Activated CD4-positive, alpha-beta memory T cell treated with anti-CD3 and anti-CD28 coated beads for 36 hours (primary cell): Measurements from ENCODE around the gene VAV2. TPM values are rescaled to one million over a fixed set of nuclear protein-coding genes. Genes with fewer than 3 reads are reported as not detected.

ENCODE experiments used
- CTCF ChIA-PET: fragments of 350-600 bp; sonication (Branson Sonifier 250); formaldehyde crosslinking; loops from one replicate; lab custom pipeline; 2021; ENCODE audit warnings: antibody characterized with exemption, inconsistent platforms; lab: Charles Lee
- POLR2A ChIA-PET: fragments of 350-600 bp; sonication (Branson Sonifier 250); formaldehyde crosslinking; loops from one replicate; lab custom pipeline; 2021; ENCODE audit warnings: antibody characterized with exemption; lab: Charles Lee
- DNase-seq: peaks from one replicate; pipeline ENCODE4 v3.0.0-alpha.2; 2020
- H3K27ac Mint-ChIP-seq: one replicate; pipeline ENCODE4 v1.8.0; 2021; ENCODE audit warnings: mixed read lengths
- H3K27me3 Mint-ChIP-seq: one replicate; pipeline ENCODE4 v1.8.0; 2021; ENCODE audit warnings: mixed read lengths
- H3K36me3 Mint-ChIP-seq: one replicate; pipeline ENCODE4 v1.8.0; 2021; ENCODE audit warnings: mixed read lengths
- H3K4me1 Mint-ChIP-seq: one replicate; pipeline ENCODE4 v1.8.0; 2021; ENCODE audit warnings: low read depth, mixed read lengths
- H3K4me3 Mint-ChIP-seq: one replicate; pipeline ENCODE4 v1.8.0; 2021; ENCODE audit warnings: mild to moderate bottlenecking, mixed read lengths
- H3K9me3 Mint-ChIP-seq: one replicate; pipeline ENCODE4 v1.8.0; 2021; ENCODE audit warnings: mixed read lengths
- intact Hi-C: fragments of 100-400 bp; cut with micrococcal nuclease; formaldehyde crosslinking; loops from one replicate; pipeline ENCODE4 v1.15.1; 2023
- total RNA-seq, 2 experiments: library from RNA; stranded (reverse); gene quantifications; one replicate each; pipeline ENCODE4 v1.2.3, GENCODE V29; 2021

VAV2 gene
- total RNA-seq, 2 experiments from 2014 or later: 4.5 to 5.3 TPM

- ChIA-PET CTCF (no interaction called here), POLR2A (no interaction called here)
- no peaks in the 10 kb centered on the region for H3K4me1 Mint-ChIP-seq
- no peaks in the 10 kb centered on the region for H3K27me3 Mint-ChIP-seq
- no peak for DNase-seq
- H3K27ac Mint-ChIP-seq: no peak overlapping the region
- intact Hi-C loops: no loop called here
- H3K9me3 Mint-ChIP-seq: no peaks in the 10 kb centered on the region
- H3K4me3 Mint-ChIP-seq: no peak overlapping the region
- H3K36me3 Mint-ChIP-seq: no peaks in the 10 kb centered on the region
Measured at GRCh38 chr9:133807818-133808217, 184.3 kb downstream of the VAV2 start.

DNA sequence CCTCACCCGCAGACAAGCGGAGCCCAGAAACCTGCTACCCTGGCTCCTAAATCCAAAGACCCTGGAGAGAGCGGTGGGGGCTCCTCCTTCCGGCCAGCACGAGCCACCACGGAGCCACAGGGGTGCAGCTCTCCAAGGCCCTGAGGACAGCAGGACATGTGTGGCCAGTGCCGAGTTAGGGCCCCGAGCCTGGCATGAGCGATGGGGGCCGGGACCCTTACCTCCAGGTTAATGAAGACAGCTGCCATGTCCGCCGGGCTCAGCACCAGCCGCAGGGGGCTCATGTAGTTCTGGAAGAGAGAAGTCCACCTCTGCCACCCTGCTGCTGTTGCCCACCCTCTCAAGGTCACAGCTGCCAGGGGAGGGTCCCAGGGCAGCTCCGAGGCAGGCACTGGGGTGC is 185.1 kb downstream of the VAV2 start:
- H3K4me3 Mint-ChIP-seq: no peak overlapping the region
- ChIA-PET CTCF (no interaction called here), POLR2A (no interaction called here)
- no peak for DNase-seq
- no peaks in the 10 kb centered on the region for H3K4me1 Mint-ChIP-seq
- H3K27ac Mint-ChIP-seq: no peak overlapping the region
- intact Hi-C loops: no loop called here
- no peaks in the 10 kb centered on the region for H3K36me3 Mint-ChIP-seq
- H3K27me3 Mint-ChIP-seq: no peaks in the 10 kb centered on the region
- no peaks in the 10 kb centered on the region for H3K9me3 Mint-ChIP-seq

- intact Hi-C loops: no loop called here
- no peaks in the 10 kb centered on the region for H3K9me3 Mint-ChIP-seq
- ChIA-PET CTCF (no interaction called here), POLR2A (no interaction called here)
- H3K4me1 Mint-ChIP-seq: no peaks in the 10 kb centered on the region
- no peaks in the 10 kb centered on the region for H3K36me3 Mint-ChIP-seq
- no peak overlapping the region for H3K27ac Mint-ChIP-seq
- no peak overlapping the region for H3K4me3 Mint-ChIP-seq
- H3K27me3 Mint-ChIP-seq: no peaks in the 10 kb centered on the region
- no peak for DNase-seq
Measured at GRCh38 chr9:133806623-133807010, 185.5 kb downstream of the VAV2 start.

DNA sequence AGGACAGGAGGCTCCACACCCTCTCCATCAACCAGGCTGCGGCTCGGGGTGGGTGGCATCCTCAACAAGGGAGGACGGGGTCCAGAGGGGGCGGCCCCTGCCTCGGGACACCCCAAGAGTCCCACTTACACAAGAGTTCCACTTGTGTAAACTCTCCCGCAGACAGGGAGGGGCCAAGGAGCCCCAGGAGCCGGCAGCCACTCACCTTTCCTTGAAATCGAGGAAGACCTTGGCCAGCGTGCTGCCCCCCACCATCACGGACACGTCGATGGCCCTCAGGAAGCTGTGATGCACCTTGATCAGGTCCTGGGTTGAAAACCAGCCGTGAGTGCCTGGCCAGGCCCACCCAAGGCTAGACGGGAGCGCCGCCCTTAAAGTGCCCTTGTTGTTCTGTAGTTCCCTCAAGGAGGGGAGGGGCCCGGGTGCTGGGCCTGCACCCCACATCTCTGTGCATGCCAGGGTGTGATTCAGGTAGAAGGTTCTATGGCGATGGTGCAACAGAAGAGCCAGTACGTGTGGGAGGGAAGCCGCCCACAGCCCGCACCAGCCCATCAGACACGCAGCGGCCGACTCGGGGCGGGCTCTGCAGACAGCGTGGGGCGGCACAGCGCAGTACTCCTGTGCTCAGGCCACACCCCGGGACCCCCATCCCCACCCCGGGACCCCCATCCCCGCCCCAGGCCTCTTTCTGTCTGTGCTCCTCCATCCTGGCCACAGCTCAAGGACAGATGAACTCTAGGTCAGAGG is 186.1 kb downstream of the VAV2 start:
- intact Hi-C loops: no loop called here
- Mint-ChIP-seq H3K9me3 (no peaks in the 10 kb centered on the region), H3K27me3 (no peaks in the 10 kb centered on the region), H3K27ac (no peak overlapping the region), H3K36me3 (no peaks in the 10 kb centered on the region), H3K4me1 (no peaks in the 10 kb centered on the region), H3K4me3 (no peak overlapping the region)
- ChIA-PET CTCF (no interaction called here), POLR2A (no interaction called here)
- DNase-seq: no peak

- ChIA-PET CTCF (interaction anchor here (1.3 kb wide), 1 partner anchor 190 kb away, joined by 4 read pairs; no protein-coding TSS in a partner anchor), POLR2A (no interaction called here)
- no peaks in the 10 kb centered on the region for H3K36me3 Mint-ChIP-seq
- no peak overlapping the region for H3K27ac Mint-ChIP-seq
- no peaks in the 10 kb centered on the region for H3K27me3 Mint-ChIP-seq
- intact Hi-C loops: no loop called here
- H3K4me3 Mint-ChIP-seq: no peak overlapping the region
- no peaks in the 10 kb centered on the region for H3K4me1 Mint-ChIP-seq
- H3K9me3 Mint-ChIP-seq: no peaks in the 10 kb centered on the region
- DNase-seq: no peak
Measured at GRCh38 chr9:133804199-133804598, 187.9 kb downstream of the VAV2 start.

- intact Hi-C loops: no loop called here
- Mint-ChIP-seq H3K4me3 (no peak overlapping the region), H3K4me1 (no peaks in the 10 kb centered on the region), H3K9me3 (no peaks in the 10 kb centered on the region), H3K36me3 (no peaks in the 10 kb centered on the region), H3K27ac (no peak overlapping the region), H3K27me3 (no peaks in the 10 kb centered on the region)
- DNase-seq: no peak
- ChIA-PET CTCF (interaction anchor here (1.3 kb wide), 1 partner anchor 191 kb away, joined by 4 read pairs; no protein-coding TSS in a partner anchor), POLR2A (no interaction called here)
Measured at GRCh38 chr9:133803745-133804144, 188.4 kb downstream of the VAV2 start.

- Mint-ChIP-seq H3K4me1 (no peaks in the 10 kb centered on the region), H3K4me3 (no peak overlapping the region), H3K27ac (no peak overlapping the region), H3K36me3 (no peaks in the 10 kb centered on the region), H3K9me3 (no peaks in the 10 kb centered on the region), H3K27me3 (no peaks in the 10 kb centered on the region)
- intact Hi-C loops: no loop called here
- POLR2A ChIA-PET: no interaction called here
- DNase-seq: no peak
- CTCF ChIA-PET: interaction anchor here (0.9 to 1.3 kb wide), 2 partner anchors 9 to 192 kb away, joined by 3 to 4 read pairs; no protein-coding TSS in a partner anchor
Measured at GRCh38 chr9:133803028-133803585, 189.0 kb downstream of the VAV2 start.

- ChIA-PET CTCF (no interaction called here), POLR2A (no interaction called here)
- Mint-ChIP-seq H3K27me3 (no peaks in the 10 kb centered on the region), H3K4me3 (no peak overlapping the region), H3K36me3 (no peaks in the 10 kb centered on the region), H3K9me3 (no peaks in the 10 kb centered on the region), H3K27ac (no peak overlapping the region), H3K4me1 (no peaks in the 10 kb centered on the region)
- DNase-seq: no peak
- intact Hi-C loops: no loop called here
Measured at GRCh38 chr9:133801739-133802138, 190.4 kb downstream of the VAV2 start.

DNA sequence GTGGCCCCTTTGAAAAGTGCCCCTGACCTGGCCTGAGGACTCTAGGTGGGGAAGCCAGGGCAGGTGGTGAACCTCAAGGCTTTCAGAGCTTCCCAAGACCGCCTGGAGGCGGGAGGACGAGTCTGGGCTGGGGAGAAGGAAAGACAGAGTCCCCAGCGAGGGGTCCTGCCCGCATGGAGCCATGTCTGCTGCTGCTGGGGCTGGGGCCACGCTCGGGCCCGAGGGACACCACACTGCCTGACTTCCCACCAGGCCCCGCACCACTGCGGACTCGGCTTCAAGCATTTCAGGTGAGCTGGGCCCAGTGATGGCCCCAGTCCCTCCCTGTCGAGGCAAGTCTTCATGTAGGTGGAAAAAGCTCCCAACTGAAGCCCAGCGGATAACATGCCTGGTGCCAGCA is 191.9 kb downstream of the VAV2 start:
- POLR2A ChIA-PET: no interaction called here
- Mint-ChIP-seq H3K9me3 (no peaks in the 10 kb centered on the region), H3K27me3 (no peaks in the 10 kb centered on the region), H3K4me3 (no peak overlapping the region), H3K4me1 (no peaks in the 10 kb centered on the region), H3K36me3 (no peaks in the 10 kb centered on the region), H3K27ac (no peak overlapping the region)
- intact Hi-C loops: no loop called here
- CTCF ChIA-PET: no interaction called here
- DNase-seq: no peak

DNA sequence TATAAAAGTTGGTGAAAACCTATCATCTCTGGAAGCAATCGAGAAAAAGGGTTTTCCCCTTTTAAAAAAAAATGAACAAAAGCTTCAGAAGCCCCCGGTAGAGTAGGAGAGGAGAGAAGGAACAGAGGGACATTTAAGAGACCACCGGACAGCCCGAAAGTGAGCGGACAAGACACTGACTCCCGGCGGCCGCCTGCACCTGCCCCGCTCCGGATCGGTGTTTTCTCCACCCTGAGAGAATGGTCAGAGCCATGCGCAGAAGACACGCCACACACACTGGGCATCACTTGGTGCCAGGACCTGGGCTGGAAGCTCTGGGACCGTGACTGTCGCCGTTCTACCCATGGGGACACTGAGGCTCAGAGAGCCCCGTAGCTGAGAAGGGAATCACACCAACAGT is 192.4 kb downstream of the VAV2 start:
- ChIA-PET CTCF (interaction anchor here (1.1 kb wide), 1 partner anchor 194 kb away, joined by 4 read pairs; no protein-coding TSS in a partner anchor), POLR2A (no interaction called here)
- no peak for DNase-seq
- H3K27ac Mint-ChIP-seq: no peak overlapping the region
- H3K9me3 Mint-ChIP-seq: no peaks in the 10 kb centered on the region
- intact Hi-C loops: no loop called here
- H3K4me1 Mint-ChIP-seq: no peaks in the 10 kb centered on the region
- no peak overlapping the region for H3K4me3 Mint-ChIP-seq
- H3K36me3 Mint-ChIP-seq: no peaks in the 10 kb centered on the region
- no peaks in the 10 kb centered on the region for H3K27me3 Mint-ChIP-seq

- H3K4me3 Mint-ChIP-seq: no peak overlapping the region
- POLR2A ChIA-PET: no interaction called here
- intact Hi-C loops: no loop called here
- no peak for DNase-seq
- H3K27me3 Mint-ChIP-seq: no peaks in the 10 kb centered on the region
- H3K27ac Mint-ChIP-seq: no peak overlapping the region
- no peaks in the 10 kb centered on the region for H3K9me3 Mint-ChIP-seq
- H3K4me1 Mint-ChIP-seq: no peaks in the 10 kb centered on the region
- CTCF ChIA-PET: interaction anchor here (1.1 kb wide), 1 partner anchor 194 kb away, joined by 4 read pairs; no protein-coding TSS in a partner anchor
- no peaks in the 10 kb centered on the region for H3K36me3 Mint-ChIP-seq
Measured at GRCh38 chr9:133799106-133799505, 193.0 kb downstream of the VAV2 start.

DNA sequence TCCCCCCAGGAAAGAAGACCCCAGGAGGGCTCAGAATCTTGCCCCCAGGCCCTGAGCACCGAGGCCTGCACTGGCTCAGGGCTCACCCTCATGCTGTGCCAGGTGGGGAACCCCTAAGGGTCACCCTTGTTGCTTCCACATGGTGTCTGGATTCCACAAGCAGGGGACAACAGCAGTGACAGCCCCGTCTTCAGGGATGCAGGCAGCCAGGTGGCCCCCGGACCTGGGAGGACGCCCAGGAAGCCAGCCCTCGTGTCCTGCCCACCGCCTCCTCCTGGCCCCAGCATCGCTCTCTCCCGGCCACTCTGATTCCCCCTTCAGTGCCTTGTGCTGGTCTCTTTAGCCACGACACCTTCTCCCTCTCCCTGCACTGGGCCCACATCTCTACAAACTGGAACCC is 194.0 kb downstream of the VAV2 start:
- Mint-ChIP-seq H3K4me3 (no peak overlapping the region), H3K4me1 (no peaks in the 10 kb centered on the region), H3K27me3 (no peaks in the 10 kb centered on the region), H3K9me3 (no peaks in the 10 kb centered on the region), H3K36me3 (no peaks in the 10 kb centered on the region), H3K27ac (no peak overlapping the region)
- ChIA-PET CTCF (no interaction called here), POLR2A (no interaction called here)
- intact Hi-C loops: no loop called here
- DNase-seq: no peak
